Stomach (tissue), 9 donors: ENCODE results near the gene BCL6. TPM values are rescaled to one million over a fixed set of nuclear protein-coding genes. Genes with fewer than 3 reads are reported as not detected.

Source experiments
- DNase-seq, 2 donors: peaks; one replicate each; pipeline versions ENCODE4 v3.0.0 to v3.0.0-alpha.2; 2013 to 2019
- H3K27ac ChIP-seq, 5 donors: fragments of 200-600 bp in 4 of 5; sonication (generic) in 4 of 5; one replicate each; pipeline ENCODE4 v1.5.1; 2013 to 2019; ENCODE audit warnings: mild to moderate bottlenecking in 1 of 5, moderate library complexity in 1 of 5
- H3K27me3 ChIP-seq, 3 donors: fragments of 200-600 bp; sonication (generic); one replicate each; pipeline ENCODE4 v1.5.1; 2017 to 2019; ENCODE audit warnings: mixed run types in 1 of 3
- H3K36me3 ChIP-seq, 4 donors: fragments of 200-600 bp; sonication (generic); 1 replicate in 3 of 4; 2 replicates in 1 of 4; pipeline ENCODE4 v1.5.1; 2016 to 2019
- H3K4me1 ChIP-seq, 4 donors: fragments of 200-600 bp; sonication (generic); one replicate each; pipeline ENCODE4 v1.5.1; 2016 to 2019
- H3K4me3 ChIP-seq, 4 donors: fragments of 200-600 bp; sonication (generic) in 3 of 4; one replicate each; pipeline ENCODE4 v1.5.1; 2016 to 2019; ENCODE audit warnings: mild to moderate bottlenecking in 1 of 4
- H3K9me3 ChIP-seq, 4 donors: fragments of 200-600 bp; sonication (generic); one replicate each; pipeline ENCODE4 v1.5.1; 2016 to 2019
- CTCF ChIP-seq, 7 experiments: fragments of 450-650 bp in 4 of 7; fragments of 200-600 bp in 3 of 7; sonication (generic) in 3 of 7; IDR thresholded peaks; one replicate each; pipeline ENCODE4 v1.5.1; 2016 to 2019; ENCODE audit warnings: antibody characterized with exemption in 7 of 7, control low read depth in 2 of 7, mild to moderate bottlenecking in 1 of 7
- EP300 ChIP-seq: sonication (generic); formaldehyde crosslinking; IDR thresholded peaks from one replicate; pipeline ENCODE4 v1.6.1; 2017; ENCODE audit warnings: antibody characterized with exemption
- POLR2A ChIP-seq, 4 donors: fragments of 450-650 bp; IDR thresholded peaks; one replicate each; pipeline ENCODE4 v1.6.1; 2016; ENCODE audit warnings: antibody characterized with exemption in 4 of 4, control low read depth in 2 of 4, mild to moderate bottlenecking in 1 of 4, moderate library complexity in 1 of 4
- POLR2AphosphoS5 ChIP-seq, 3 donors: sonication (generic); formaldehyde crosslinking; IDR thresholded peaks; one replicate each; pipeline ENCODE4 v1.6.1; 2016; ENCODE audit warnings: antibody characterized with exemption in 3 of 3
- WGBS, 5 donors: extraction: QIAGEN DNeasy Blood & Tissue Kit in 3 of 5; methylation state at CpG; one replicate each; pipeline versions ENCODE4 v1.1.5 to v1.1.7; 2013 to 2018; 5-methylcytosine and 5-hydroxymethylcytosine counted together
- intact Hi-C: fragments of 100-400 bp; cut with DNase I; formaldehyde crosslinking; loops from one replicate; pipeline ENCODE4 v1.15.1; 2023; ENCODE audit warnings: low total_unique reads
- polyA plus RNA-seq, 3 donors: library from polyadenylated mRNA; stranded (reverse); fragments of 200-250 nt; gene quantifications; one replicate each; pipeline ENCODE4 v1.2.3, GENCODE V29; 2013
- total RNA-seq, 5 donors: library from RNA; depleted of rRNA; stranded (reverse); fragments of >200 nt; gene quantifications; one replicate each; pipeline versions ENCODE4 v1.1.0 to v1.2.3, GENCODE V29; 2014 to 2016
- donor health status: healthy with polysubstance abuse.
- donor health status: Bipolar disorder and iron deficiency.
- donor health status: healthy.

BCL6 gene
- total and polyA plus RNA-seq, 8 donors: 11.1 to 112 (median 37.7) TPM

GRCh38 chr3:187733371-187733770, 11.9 kb downstream of the BCL6 start:
- no peak overlapping the region for H3K27ac ChIP-seq
- H3K9me3 ChIP-seq: no peaks in the 10 kb centered on the region
- no peak for DNase-seq
- 92 to 97% (median 94%) methylated on average over 11 of the region's 11 CpGs for WGBS, 5 donors
- H3K4me3 ChIP-seq: no peak overlapping the region
- H3K36me3 ChIP-seq: peaks cover 47 to 63% (median 62%) of the 10 kb centered on the region in 4 donors
- H3K4me1 ChIP-seq: peaks cover 15 to 36% (median 24%) of the 10 kb centered on the region in 4 donors
- no peaks in the 10 kb centered on the region for H3K27me3 ChIP-seq
- TF ChIP-seq EP300 (no peak), POLR2AphosphoS5 (IDR thresholded peaks at IDR 0.05) (no peak), CTCF (IDR thresholded peaks at IDR 0.05) (no peak), POLR2A (IDR thresholded peaks at IDR 0.05) (no peak)
- intact Hi-C loops: loop anchor here (10.0 kb wide), 1 partner anchor 1211 kb away; no protein-coding TSS in a partner anchor

- Histone ChIP-seq H3K9me3 (no peaks in the 10 kb centered on the region), H3K4me1 (peaks cover 0 to 6% (median 1%) of the 10 kb centered on the region in 4 donors), H3K4me3 (no peak overlapping the region), H3K36me3 (peaks cover 85 to 100% (median 99%) of the 10 kb centered on the region in 4 donors), H3K27ac (no peak overlapping the region), H3K27me3 (no peaks in the 10 kb centered on the region)
- no peak for TF ChIP-seq POLR2AphosphoS5 (IDR thresholded peaks at IDR 0.05)
- TF ChIP-seq EP300: no peak
- no peak for TF ChIP-seq POLR2A (IDR thresholded peaks at IDR 0.05)
- TF ChIP-seq CTCF (IDR thresholded peaks at IDR 0.05): no peak
- intact Hi-C loops: no loop called here
- 95 to 98% (median 97%) methylated on average over 10 to 12 of the region's 12 CpGs for WGBS, 5 donors
- DNase-seq: no peak
Observed at GRCh38 chr3:187729598-187729997, 15.7 kb downstream of the BCL6 start.

GRCh38 chr3:187728940-187729583, 16.2 kb downstream of the BCL6 start:
- DNase-seq: no peak
- Histone ChIP-seq H3K4me3 (no peak overlapping the region), H3K4me1 (peaks cover 0 to under 1% (median 0%) of the 10 kb centered on the region in 4 donors), H3K27ac (no peak overlapping the region), H3K9me3 (no peaks in the 10 kb centered on the region), H3K36me3 (peaks cover 90 to 100% (median 100%) of the 10 kb centered on the region in 4 donors), H3K27me3 (no peaks in the 10 kb centered on the region)
- WGBS, 5 donors: 87 to 92% (median 91%) methylated on average over 8 to 13 of the region's 13 CpGs
- TF ChIP-seq POLR2AphosphoS5 (IDR thresholded peaks at IDR 0.05): no peak
- TF ChIP-seq CTCF (IDR thresholded peaks at IDR 0.05): no peak
- no peak for TF ChIP-seq EP300
- TF ChIP-seq POLR2A (IDR thresholded peaks at IDR 0.05): no peak
- intact Hi-C loops: no loop called here

- no peak for TF ChIP-seq EP300
- no peak for TF ChIP-seq POLR2AphosphoS5 (IDR thresholded peaks at IDR 0.05)
- TF ChIP-seq CTCF (IDR thresholded peaks at IDR 0.05): no peak
- no peak for TF ChIP-seq POLR2A (IDR thresholded peaks at IDR 0.05)
- Histone ChIP-seq H3K9me3 (no peaks in the 10 kb centered on the region), H3K27ac (no peak overlapping the region), H3K4me3 (no peak overlapping the region), H3K4me1 (no peaks in the 10 kb centered on the region), H3K27me3 (no peaks in the 10 kb centered on the region), H3K36me3 (peaks cover 91 to 100% (median 100%) of the 10 kb centered on the region in 4 donors)
- 91 to 99% (median 96%) methylated on average over 7 to 8 of the region's 8 CpGs for WGBS, 5 donors
- intact Hi-C loops: no loop called here
- no peak for DNase-seq
Observed at GRCh38 chr3:187728248-187728647, 17.0 kb downstream of the BCL6 start.
